MM.1S (cell line): ENCODE results near the gene EFCAB6.

Source experiments
- DNase-seq: peaks from one replicate; pipeline ENCODE4 v3.0.0-alpha.2; 2015
- H2AFZ ChIP-seq: fragments of 300-600 bp; sonication (generic); 2 replicates; pipeline ENCODE4 v1.6.0; 2016; ENCODE audit warnings: antibody characterized with exemption, low read length
- H3F3A ChIP-seq: fragments of 300-600 bp; sonication (generic); 2 replicates; pipeline ENCODE4 v1.6.1; 2016; ENCODE audit warnings: mild to moderate bottlenecking, antibody characterized with exemption, low read length, moderate library complexity, mixed read lengths; ENCODE audit not compliant: insufficient read depth
- H3K27ac ChIP-seq: fragments of 300-600 bp; sonication (generic); 2 replicates; pipeline ENCODE4 v1.5.1; 2016; ENCODE audit warnings: mild to moderate bottlenecking, low read length
- H3K27me3 ChIP-seq: fragments of 300-600 bp; sonication (generic); replicated peaks from 2 replicates; pipeline ENCODE4 v1.6.0; 2016; ENCODE audit warnings: low read length; ENCODE audit not compliant: insufficient read depth
- H3K36me3 ChIP-seq: fragments of 300-600 bp; sonication (generic); replicated peaks from 2 replicates; pipeline ENCODE4 v1.6.1; 2016; ENCODE audit warnings: mild to moderate bottlenecking, low read length, mixed read lengths; ENCODE audit not compliant: insufficient read depth
- H3K4me1 ChIP-seq: fragments of 300-600 bp; sonication (generic); 2 replicates; pipeline ENCODE4 v1.6.1; 2016; ENCODE audit warnings: low read length, mixed read lengths
- H3K4me2 ChIP-seq: fragments of 300-600 bp; sonication (generic); 2 replicates; pipeline ENCODE4 v1.6.0; 2016; ENCODE audit warnings: low read depth, low read length
- H3K4me3 ChIP-seq: fragments of 300-600 bp; sonication (generic); 2 replicates; pipeline ENCODE4 v1.5.1; 2016; ENCODE audit warnings: low read length, mixed read lengths
- H3K79me2 ChIP-seq: fragments of 300-600 bp; sonication (generic); 2 replicates; pipeline ENCODE4 v1.6.1; 2016; ENCODE audit warnings: mixed run types, low read length, mixed read lengths
- H3K9ac ChIP-seq: fragments of 300-600 bp; sonication (generic); 2 replicates; pipeline ENCODE4 v1.6.1; 2016; ENCODE audit warnings: low read length, mixed read lengths
- H3K9me2 ChIP-seq: fragments of 300-600 bp; sonication (generic); replicated peaks from 2 replicates; pipeline ENCODE4 v1.6.1; 2016; ENCODE audit warnings: mild to moderate bottlenecking, low read length, mixed read lengths; ENCODE audit not compliant: insufficient read depth
- H3K9me3 ChIP-seq: fragments of 300-600 bp; sonication (generic); replicated peaks from 2 replicates; pipeline ENCODE4 v1.6.1; 2016; ENCODE audit warnings: mild to moderate bottlenecking, low read length, mixed read lengths; ENCODE audit not compliant: insufficient read depth
- H4K20me1 ChIP-seq: fragments of 300-600 bp; sonication (generic); 2 replicates; pipeline ENCODE4 v1.6.1; 2016; ENCODE audit warnings: mild to moderate bottlenecking, low read length, moderate library complexity, mixed read lengths; ENCODE audit not compliant: insufficient read depth
- EZH2 ChIP-seq: fragments of 300-600 bp; sonication (generic); optimal IDR thresholded peaks from 2 replicates; pipeline ENCODE3; 2017; ENCODE audit warnings: low read depth, mild to moderate bottlenecking, antibody characterized with exemption, low read length, mixed read lengths
- EZH2phosphoT487 ChIP-seq: fragments of 300-600 bp; sonication (generic); IDR thresholded peaks from 2 replicates; pipeline ENCODE4 v1.6.1; 2018; ENCODE audit warnings: antibody characterized with exemption, low read length
- TF ChIP-seq, protein P1 (sequence below): fragments of 300-600 bp; sonication (generic); IDR thresholded peaks from 2 replicates; pipeline ENCODE4 v1.5.1; 2016; ENCODE audit warnings: antibody characterized with exemption, low read length, mixed read lengths

The EFCAB6 gene

DNA sequence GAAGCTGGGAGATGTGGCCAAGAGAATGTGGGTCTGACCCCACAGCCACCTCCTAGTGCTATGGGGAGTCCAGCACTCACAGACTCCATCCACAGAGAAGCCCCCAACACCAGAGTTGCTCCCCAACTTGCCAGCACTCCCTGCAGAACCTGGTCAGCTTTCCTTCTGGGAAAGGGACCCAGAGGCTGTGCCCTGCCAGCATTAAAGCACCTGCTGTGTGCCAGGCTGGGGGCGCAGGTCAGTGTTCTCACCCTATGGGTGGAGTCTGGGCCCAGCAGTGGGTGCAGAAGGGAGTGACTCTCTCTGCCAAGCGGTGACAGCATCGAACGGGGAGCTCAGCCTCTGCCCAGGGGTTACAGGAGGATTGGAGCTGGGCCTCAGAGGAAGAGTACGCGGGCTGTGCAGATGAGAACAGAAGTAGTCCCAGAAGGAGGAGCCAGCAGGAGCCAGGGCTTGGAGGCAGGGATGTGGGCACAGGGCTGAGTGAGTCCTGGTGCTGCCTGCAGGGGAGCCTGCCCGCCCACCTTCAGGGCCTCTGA is 285.9 kb downstream of the EFCAB6 start:
- H3K27ac ChIP-seq, result no peak overlapping the region
- H3K9ac ChIP-seq, result no peak overlapping the region
- no peaks in the 10 kb centered on the region for H3K9me3 ChIP-seq
- H3K79me2 ChIP-seq, result no peaks in the 10 kb centered on the region
- H3K9me2 ChIP-seq, result no peaks in the 10 kb centered on the region
- H3F3A ChIP-seq, result no peaks in the 10 kb centered on the region
- TF ChIP-seq, protein P1, sequence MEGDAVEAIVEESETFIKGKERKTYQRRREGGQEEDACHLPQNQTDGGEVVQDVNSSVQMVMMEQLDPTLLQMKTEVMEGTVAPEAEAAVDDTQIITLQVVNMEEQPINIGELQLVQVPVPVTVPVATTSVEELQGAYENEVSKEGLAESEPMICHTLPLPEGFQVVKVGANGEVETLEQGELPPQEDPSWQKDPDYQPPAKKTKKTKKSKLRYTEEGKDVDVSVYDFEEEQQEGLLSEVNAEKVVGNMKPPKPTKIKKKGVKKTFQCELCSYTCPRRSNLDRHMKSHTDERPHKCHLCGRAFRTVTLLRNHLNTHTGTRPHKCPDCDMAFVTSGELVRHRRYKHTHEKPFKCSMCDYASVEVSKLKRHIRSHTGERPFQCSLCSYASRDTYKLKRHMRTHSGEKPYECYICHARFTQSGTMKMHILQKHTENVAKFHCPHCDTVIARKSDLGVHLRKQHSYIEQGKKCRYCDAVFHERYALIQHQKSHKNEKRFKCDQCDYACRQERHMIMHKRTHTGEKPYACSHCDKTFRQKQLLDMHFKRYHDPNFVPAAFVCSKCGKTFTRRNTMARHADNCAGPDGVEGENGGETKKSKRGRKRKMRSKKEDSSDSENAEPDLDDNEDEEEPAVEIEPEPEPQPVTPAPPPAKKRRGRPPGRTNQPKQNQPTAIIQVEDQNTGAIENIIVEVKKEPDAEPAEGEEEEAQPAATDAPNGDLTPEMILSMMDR, result no peak
- TF ChIP-seq EZH2 (no peak), EZH2phosphoT487 (no peak)
- no peak overlapping the region for H3K4me3 ChIP-seq
- no peak for DNase-seq
- H3K4me2 ChIP-seq, result no peak overlapping the region
- no peak overlapping the region for H2AFZ ChIP-seq
- no peaks in the 10 kb centered on the region for H3K27me3 ChIP-seq
- H3K36me3 ChIP-seq, result no peaks in the 10 kb centered on the region
- no peaks in the 10 kb centered on the region for H4K20me1 ChIP-seq
- peaks cover 9% of the 10 kb centered on the region for H3K4me1 ChIP-seq

DNA sequence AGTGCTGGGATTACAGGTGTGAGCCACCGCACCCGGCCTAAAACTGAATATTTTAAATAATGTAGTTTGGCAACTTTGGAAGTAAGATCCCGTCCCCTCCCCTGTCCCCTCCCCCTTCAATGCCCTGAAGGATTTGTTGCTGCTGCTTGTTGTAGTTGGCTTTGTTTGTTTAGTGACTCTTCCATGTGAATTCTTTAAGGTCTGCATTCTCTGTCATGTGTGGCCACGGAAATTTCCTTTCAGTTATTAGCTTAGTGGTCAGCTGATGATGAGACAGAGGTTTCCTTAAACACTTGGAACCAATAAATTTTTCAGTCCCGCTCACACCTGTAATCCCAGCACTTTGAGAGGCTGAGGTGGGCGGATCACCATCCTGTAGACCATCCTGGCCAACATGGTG is 290.4 kb downstream of the EFCAB6 start:
- Histone ChIP-seq H3K79me2 (no peaks in the 10 kb centered on the region), H2AFZ (no peak overlapping the region), H3K27ac (no peak overlapping the region), H3K4me3 (no peak overlapping the region), H4K20me1 (no peaks in the 10 kb centered on the region), H3F3A (no peaks in the 10 kb centered on the region), H3K36me3 (no peaks in the 10 kb centered on the region), H3K4me2 (no peak overlapping the region), H3K4me1 (no peaks in the 10 kb centered on the region), H3K27me3 (no peaks in the 10 kb centered on the region), H3K9me3 (no peaks in the 10 kb centered on the region), H3K9ac (no peak overlapping the region), H3K9me2 (no peaks in the 10 kb centered on the region)
- no peak for DNase-seq
- TF ChIP-seq, protein P1, result no peak
- no peak for TF ChIP-seq EZH2

DNA sequence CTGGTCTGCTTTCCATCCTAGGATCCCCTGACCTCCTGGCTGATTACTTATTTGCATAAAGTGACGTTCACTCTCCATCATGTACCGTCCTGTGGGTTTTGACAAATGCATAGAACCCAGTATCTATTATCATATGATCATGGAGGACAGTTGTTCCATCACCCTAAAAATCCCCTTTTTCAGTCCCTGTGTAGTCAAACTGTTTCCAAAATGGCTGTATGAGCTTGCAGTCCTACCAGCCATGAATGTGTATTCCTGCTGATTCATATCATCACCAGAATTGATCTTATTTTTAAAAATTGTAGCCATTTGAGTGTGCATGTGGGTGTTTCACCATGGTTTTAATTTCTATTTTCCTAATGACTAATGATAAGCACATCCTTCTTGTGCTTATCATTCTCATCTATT is 291.5 kb downstream of the EFCAB6 start:
- no peaks in the 10 kb centered on the region for H3K79me2 ChIP-seq
- no peaks in the 10 kb centered on the region for H3F3A ChIP-seq
- no peak overlapping the region for H3K4me3 ChIP-seq
- H3K4me2 ChIP-seq, result no peak overlapping the region
- TF ChIP-seq EZH2phosphoT487, result no peak
- TF ChIP-seq, protein P1, result no peak
- TF ChIP-seq EZH2, result no peak
- H3K4me1 ChIP-seq, result no peaks in the 10 kb centered on the region
- no peaks in the 10 kb centered on the region for H3K36me3 ChIP-seq
- no peak overlapping the region for H3K27ac ChIP-seq
- H2AFZ ChIP-seq, result no peak overlapping the region
- DNase-seq, result no peak
- no peaks in the 10 kb centered on the region for H3K9me2 ChIP-seq
- H3K9ac ChIP-seq, result no peak overlapping the region
- H4K20me1 ChIP-seq, result no peaks in the 10 kb centered on the region
- no peaks in the 10 kb centered on the region for H3K9me3 ChIP-seq
- 0 out of 2 replicates have a peak, but pooled peaks cover 3% of the 10 kb centered on the region for H3K27me3 ChIP-seq
